ENCODE measurements around the gene ASPM.

- TF ChIP-seq POLR2A (IDR thresholded peaks at IDR 0.05; ENCODE audit: borderline replicate concordance, extremely low read depth, insufficient read depth, insufficient read length) (no peak), CTCF (IDR thresholded peaks at IDR 0.05 in 2 of 3, conservative IDR thresholded peaks at IDR 0.05 in 1 of 3; ENCODE audit: borderline replicate concordance in 1 of 3, insufficient read depth in 1 of 3, low read depth in 2 of 3, low read length in 2 of 3) (no peak), ZNF274 (IDR thresholded peaks at IDR 0.05; ENCODE audit: low read depth, low read length) (no peak), REST (IDR thresholded peaks at IDR 0.05; ENCODE audit: low read depth) (no peak), POLR2AphosphoS5 (IDR thresholded peaks at IDR 0.05; ENCODE audit: low read depth, low read length) (no peak), SP1 (IDR thresholded peaks at IDR 0.05; ENCODE audit: low read depth) (no peak), TCF7L2 (IDR thresholded peaks at IDR 0.05; ENCODE audit: borderline replicate concordance, extremely low read depth, insufficient read depth, insufficient read length) (no peak), SRF (IDR thresholded peaks at IDR 0.05; ENCODE audit: low read depth) (no peak)
- TF ChIP-seq, protein P1, sequence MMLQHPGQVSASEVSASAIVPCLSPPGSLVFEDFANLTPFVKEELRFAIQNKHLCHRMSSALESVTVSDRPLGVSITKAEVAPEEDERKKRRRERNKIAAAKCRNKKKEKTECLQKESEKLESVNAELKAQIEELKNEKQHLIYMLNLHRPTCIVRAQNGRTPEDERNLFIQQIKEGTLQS (IDR thresholded peaks at IDR 0.05) = no peak
These were observed 27.4 kb upstream of the ASPM start for GRCh38 chr1:197173571-197174507.

Data from HCT116 (cell line).